Measurements from ENCODE around the gene SUN2. TPM values are rescaled to one million over a fixed set of nuclear protein-coding genes. Genes with fewer than 3 reads are reported as not detected.

The SUN2 gene
- total RNA-seq, 2 experiments from 2014 or later, result 87.2 to 102 TPM

DNA sequence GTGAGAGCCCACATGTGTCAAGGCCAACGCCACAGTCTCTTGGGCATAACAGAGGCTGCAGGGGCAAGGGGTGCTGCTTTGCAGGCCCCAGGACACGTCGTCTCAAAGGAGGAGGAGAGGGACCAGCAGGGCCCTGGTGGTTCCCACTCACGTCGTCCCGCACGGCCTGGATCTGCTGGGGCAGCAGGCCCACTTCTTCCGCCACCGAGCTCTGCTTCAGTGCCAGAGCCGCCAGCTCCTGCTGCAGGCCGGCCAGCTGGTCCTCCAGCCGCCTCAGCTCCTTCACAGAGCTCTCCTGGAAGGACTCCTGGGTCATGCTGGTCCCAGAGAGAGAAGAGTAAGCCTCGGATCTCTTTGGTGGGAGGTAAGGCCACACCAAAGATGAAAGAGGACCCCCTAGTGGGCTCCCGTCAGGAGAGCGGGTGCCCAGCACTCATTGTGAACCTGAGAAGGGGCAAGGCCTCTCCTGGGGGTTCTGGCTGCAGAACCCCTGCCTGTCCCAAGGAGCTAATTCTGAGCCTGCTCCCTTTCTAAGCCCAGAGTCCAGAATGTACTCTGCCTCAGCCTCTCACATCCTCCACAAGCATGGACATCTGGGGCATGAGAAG, 15.6 kb downstream of the SUN2 start:
- ChIA-PET POLR2A (interaction anchor here (0.6 kb wide), 1 partner anchor 686 kb away, joined by 3 read pairs; no protein-coding TSS in a partner anchor), CTCF (interaction anchor here (0.6 to 1.1 kb wide), 2 partner anchors 15 to 29 kb away, joined by 4 to 5 read pairs; no protein-coding TSS in a partner anchor)
- H3K4me3 Mint-ChIP-seq, result no peak overlapping the region
- H3K27ac Mint-ChIP-seq, result no peak overlapping the region
- no peaks in the 10 kb centered on the region for H3K27me3 Mint-ChIP-seq
- intact Hi-C loops (cut with DNase I, micrococcal nuclease), result loop anchor here in 1 of 2 experiments (2.0 kb wide), 1 partner anchor 25 kb away; no protein-coding TSS in a partner anchor
- ATAC-seq, result no peak
- H3K4me1 Mint-ChIP-seq, result peaks cover 29% of the 10 kb centered on the region
- no peak for DNase-seq
- H3K9me3 Mint-ChIP-seq (ENCODE audit: low read depth), result no peaks in the 10 kb centered on the region
- H3K36me3 Mint-ChIP-seq (ENCODE audit: low read depth), result peaks cover 74% of the 10 kb centered on the region

DNA sequence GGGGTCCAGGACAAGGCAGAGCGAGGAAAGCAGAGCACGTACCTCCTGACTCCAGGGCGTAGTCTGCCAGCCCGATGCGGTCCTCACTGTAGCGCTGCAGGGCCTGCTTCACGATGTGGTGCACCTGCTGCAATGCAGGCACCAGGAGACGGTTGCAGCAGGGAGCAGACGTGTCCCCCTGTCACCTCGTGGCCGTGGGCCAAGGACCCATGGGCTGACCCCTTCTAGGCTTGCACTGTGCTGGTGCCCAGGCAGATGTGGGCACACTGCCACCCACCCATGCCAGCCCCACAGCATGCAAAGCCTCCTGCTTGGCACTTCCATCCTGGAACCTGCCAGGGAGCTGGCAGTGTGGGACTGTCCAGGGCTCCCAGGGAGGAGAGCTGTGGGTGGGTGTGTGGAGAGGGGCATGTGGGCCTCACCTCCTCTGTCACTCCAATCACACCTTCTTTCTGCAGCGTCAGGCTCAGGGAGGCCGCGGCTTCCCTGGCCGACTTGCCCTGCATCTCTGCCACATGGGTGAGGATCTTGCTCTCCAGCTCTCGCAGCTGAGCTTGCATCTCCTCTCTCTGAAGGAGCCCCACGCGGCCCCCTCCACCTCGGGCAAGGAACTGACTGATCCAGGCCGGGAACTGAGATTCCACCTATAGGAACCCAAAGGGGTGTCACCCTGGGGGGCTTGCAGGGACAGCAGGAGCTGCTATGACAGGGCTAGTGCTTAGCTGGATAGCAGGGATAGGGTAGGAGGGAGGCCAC, 16.3 kb downstream of the SUN2 start:
- Mint-ChIP-seq H3K4me1 (peaks cover 31% of the 10 kb centered on the region), H3K27me3 (no peaks in the 10 kb centered on the region), H3K27ac (no peak overlapping the region), H3K4me3 (no peak overlapping the region), H3K36me3 (ENCODE audit: low read depth) (peaks cover 73% of the 10 kb centered on the region), H3K9me3 (ENCODE audit: low read depth) (no peaks in the 10 kb centered on the region)
- no peak for ATAC-seq
- DNase-seq, result no peak
- intact Hi-C loops (cut with DNase I, micrococcal nuclease), result loop anchor here in 1 of 2 experiments (2.0 kb wide), 1 partner anchor 25 kb away; no protein-coding TSS in a partner anchor
- CTCF ChIA-PET, result interaction anchor here (1.1 kb wide), 1 partner anchor 14 kb away, joined by 4 read pairs; no protein-coding TSS in a partner anchor
- POLR2A ChIA-PET, result interaction anchor here (0.6 kb wide), 1 partner anchor 19 kb away, joined by 3 read pairs; no protein-coding TSS in a partner anchor

GRCh38 chr22:38738475-38739070, 17.2 kb downstream of the SUN2 start:
- Mint-ChIP-seq H3K27ac (peak overlapping the region; percentile 64), H3K27me3 (no peaks in the 10 kb centered on the region), H3K9me3 (ENCODE audit: low read depth) (no peaks in the 10 kb centered on the region), H3K36me3 (ENCODE audit: low read depth) (peaks cover 77% of the 10 kb centered on the region), H3K4me1 (peaks cover 34% of the 10 kb centered on the region), H3K4me3 (no peak overlapping the region)
- DNase-seq (no peak), ATAC-seq (no peak)
- intact Hi-C loops (cut with DNase I, micrococcal nuclease), result no loop called here
- POLR2A ChIA-PET, result interaction anchor here (0.9 to 1.1 kb wide), 2 partner anchors 13 to 14 kb away, joined by 3 read pairs; no protein-coding TSS in a partner anchor
- CTCF ChIA-PET, result no interaction called here

- CTCF ChIA-PET, result no interaction called here
- POLR2A ChIA-PET, result interaction anchor here (0.9 to 1.1 kb wide), 2 partner anchors 14 to 15 kb away, joined by 3 read pairs; no protein-coding TSS in a partner anchor
These were observed 18.3 kb downstream of the SUN2 start for GRCh38 chr22:38737302-38738060.

DNA sequence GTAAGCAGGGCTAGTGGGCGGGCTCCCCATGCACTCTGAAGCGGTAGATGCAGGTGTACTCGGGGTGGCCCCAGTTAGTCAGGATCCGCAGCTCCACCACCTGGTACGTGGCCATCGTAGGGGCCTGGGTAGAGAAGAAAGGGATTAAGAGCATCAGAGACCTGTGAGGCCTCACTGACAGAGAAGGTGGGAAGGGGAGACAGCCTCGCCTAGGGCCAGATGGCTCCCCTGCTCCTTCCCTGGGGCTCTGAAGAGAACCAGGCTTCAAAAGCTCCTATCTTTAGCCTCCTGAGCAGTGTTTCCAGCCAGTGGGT, 19.6 kb downstream of the SUN2 start:
- CTCF ChIA-PET, result interaction anchor here (0.7 to 4.5 kb wide), 2 partner anchors 13 to 15 kb away, joined by 3 to 34 read pairs; no protein-coding TSS in a partner anchor
- POLR2A ChIA-PET, result interaction anchor here (0.6 to 2.2 kb wide), 3 partner anchors 12 to 293 kb away, joined by 3 to 8 read pairs (median 3); no protein-coding TSS in a partner anchor
- intact Hi-C loops (cut with DNase I, micrococcal nuclease), result no loop called here

More at GRCh38 chr22:38737302-38738060, 18.3 kb downstream of the SUN2 start:
- Mint-ChIP-seq H3K9me3 (ENCODE audit: low read depth) (no peaks in the 10 kb centered on the region), H3K4me1 (peaks cover 37% of the 10 kb centered on the region), H3K4me3 (no peak overlapping the region), H3K36me3 (ENCODE audit: low read depth) (peaks cover 71% of the 10 kb centered on the region), H3K27ac (peak overlapping the region; percentile 80), H3K27me3 (no peaks in the 10 kb centered on the region)
- DNase-seq, result no peak
- no peak for ATAC-seq
- intact Hi-C loops (cut with DNase I, micrococcal nuclease), result no loop called here

GRCh38 chr22:38735465-38736256, 20.1 kb downstream of the SUN2 start:
- peaks cover 35% of the 10 kb centered on the region for H3K4me1 Mint-ChIP-seq
- ATAC-seq, result peak; percentile 42

More for the DNA sequence above, 19.6 kb downstream of the SUN2 start:
- H3K27me3 Mint-ChIP-seq, result no peaks in the 10 kb centered on the region
- no peak overlapping the region for H3K4me3 Mint-ChIP-seq
- peak overlapping the region; percentile 70 for H3K27ac Mint-ChIP-seq
- H3K4me1 Mint-ChIP-seq, result peaks cover 35% of the 10 kb centered on the region
- DNase-seq (peak; percentile 56), ATAC-seq (peak; percentile 21)
- H3K36me3 Mint-ChIP-seq (ENCODE audit: low read depth), result peaks cover 60% of the 10 kb centered on the region
- H3K9me3 Mint-ChIP-seq (ENCODE audit: low read depth), result no peaks in the 10 kb centered on the region

DNA sequence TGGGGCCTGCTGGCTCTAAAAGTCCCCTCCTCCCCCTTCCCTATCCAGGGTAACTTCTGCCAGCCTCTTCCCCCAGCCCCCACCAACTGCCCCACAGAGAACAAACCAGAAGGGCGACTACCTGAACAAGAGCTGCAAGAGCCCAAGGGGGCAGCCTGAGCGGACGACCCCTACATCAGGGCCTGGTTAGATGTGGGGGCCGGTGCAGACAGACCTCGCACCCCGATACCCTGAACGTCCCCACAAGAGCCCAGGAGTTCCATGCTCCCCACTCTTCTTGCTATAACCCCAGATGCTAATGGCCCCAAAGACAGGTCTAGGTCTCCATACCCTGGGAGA, 20.7 kb downstream of the SUN2 start:
- no peak for ATAC-seq
- H3K9me3 Mint-ChIP-seq (ENCODE audit: low read depth), result no peaks in the 10 kb centered on the region
- H3K27ac Mint-ChIP-seq, result peak overlapping the region; percentile 70
- ChIA-PET CTCF (interaction anchor here (0.7 to 4.5 kb wide), 4 partner anchors 12 to 20 kb away, joined by 3 to 34 read pairs (median 14); no protein-coding TSS in a partner anchor), POLR2A (interaction anchor here (0.6 to 2.2 kb wide), 3 partner anchors 11 to 1219 kb away, joined by 3 to 8 read pairs (median 3); no protein-coding TSS in a partner anchor)
- no peak overlapping the region for H3K4me3 Mint-ChIP-seq
- H3K36me3 Mint-ChIP-seq (ENCODE audit: low read depth), result peaks cover 61% of the 10 kb centered on the region
- no peaks in the 10 kb centered on the region for H3K27me3 Mint-ChIP-seq
- H3K4me1 Mint-ChIP-seq, result peaks cover 35% of the 10 kb centered on the region
- DNase-seq, result no peak
- intact Hi-C loops (cut with DNase I, micrococcal nuclease), result no loop called here

More at GRCh38 chr22:38735465-38736256, 20.1 kb downstream of the SUN2 start:
- Mint-ChIP-seq H3K9me3 (ENCODE audit: low read depth) (no peaks in the 10 kb centered on the region), H3K27me3 (no peaks in the 10 kb centered on the region), H3K36me3 (ENCODE audit: low read depth) (peaks cover 58% of the 10 kb centered on the region), H3K4me3 (no peak overlapping the region), H3K27ac (peak overlapping the region; percentile 70)
- intact Hi-C loops (cut with DNase I, micrococcal nuclease), result no loop called here
- DNase-seq, result peak; percentile 50
- ChIA-PET POLR2A (interaction anchor here (0.6 to 2.2 kb wide), 4 partner anchors 12 to 1220 kb away, joined by 3 to 8 read pairs (median 3); no protein-coding TSS in a partner anchor), CTCF (interaction anchor here (0.7 to 4.5 kb wide), 5 partner anchors 11 to 21 kb away, joined by 3 to 34 read pairs (median 3); no protein-coding TSS in a partner anchor)

GRCh38 chr22:38734421-38735100, 21.2 kb downstream of the SUN2 start:
- CTCF ChIA-PET, result interaction anchor here (0.9 to 4.5 kb wide), 4 partner anchors 8 to 29 kb away, joined by 4 to 34 read pairs (median 18); partner anchors contain the start of gene GTPBP1
- DNase-seq, result no peak
- Mint-ChIP-seq H3K4me3 (peak overlapping the region; percentile 33), H3K4me1 (peaks cover 35% of the 10 kb centered on the region), H3K36me3 (ENCODE audit: low read depth) (peaks cover 59% of the 10 kb centered on the region), H3K27me3 (no peaks in the 10 kb centered on the region), H3K27ac (peak overlapping the region; percentile 73), H3K9me3 (ENCODE audit: low read depth) (no peaks in the 10 kb centered on the region)
- no peak for ATAC-seq
- intact Hi-C loops (cut with DNase I, micrococcal nuclease), result no loop called here
- POLR2A ChIA-PET, result interaction anchor here (0.6 to 2.2 kb wide), 3 partner anchors 11 to 1219 kb away, joined by 3 to 10 read pairs (median 8); no protein-coding TSS in a partner anchor

GRCh38 chr22:38733724-38734381, 21.9 kb downstream of the SUN2 start:
- H3K4me1 Mint-ChIP-seq, result peaks cover 35% of the 10 kb centered on the region
- H3K36me3 Mint-ChIP-seq (ENCODE audit: low read depth), result peaks cover 60% of the 10 kb centered on the region
- no peaks in the 10 kb centered on the region for H3K9me3 Mint-ChIP-seq (ENCODE audit: low read depth)
- ATAC-seq, result peak; percentile 10
- peak overlapping the region; percentile 73 for H3K27ac Mint-ChIP-seq
- ChIA-PET POLR2A (interaction anchor here (1.2 to 2.2 kb wide), 2 partner anchors 10 to 18 kb away, joined by 8 to 10 read pairs; no protein-coding TSS in a partner anchor), CTCF (interaction anchor here (0.7 to 4.5 kb wide), 8 partner anchors 9 to 125 kb away, joined by 3 to 34 read pairs (median 4); partner anchors contain the start of gene GTPBP1)
- intact Hi-C loops (cut with DNase I, micrococcal nuclease), result no loop called here
- no peaks in the 10 kb centered on the region for H3K27me3 Mint-ChIP-seq
- H3K4me3 Mint-ChIP-seq, result no peak overlapping the region
- no peak for DNase-seq

All from activated CD4-positive, alpha-beta T cell treated with anti-CD3 and anti-CD28 coated beads for 36 hours (primary cell).